DMS53 (cell line): Measurements from ENCODE around the gene GPHN.

Experiments
- DNase-seq: peaks from one replicate; lab custom pipeline; 2025; lab: John Stamatoyannopoulos, UW

GPHN gene

GRCh38 chr14:66507722-66508546 is at the start of gene GPHN:
TSS of gene GPHN (plus strand) at chr14:66508147.
- peak; percentile 98 for DNase-seq

GRCh38 chr14:66459603-66460002 is 48.3 kb upstream of the GPHN start:
- DNase-seq = no peak

GRCh38 chr14:66464261-66464660 is 43.7 kb upstream of the GPHN start:
- no peak for DNase-seq

- DNase-seq = no peak
These were observed 39.1 kb upstream of the GPHN start for GRCh38 chr14:66468778-66469367.

GRCh38 chr14:66471584-66471983 is 36.4 kb upstream of the GPHN start:
- no peak for DNase-seq

- no peak for DNase-seq
These were observed 35.7 kb upstream of the GPHN start for GRCh38 chr14:66472251-66472650.

- no peak for DNase-seq
These were observed 34.7 kb upstream of the GPHN start for GRCh38 chr14:66473223-66473622.

GRCh38 chr14:66476964-66477363 is 31.0 kb upstream of the GPHN start:
- DNase-seq = no peak

GRCh38 chr14:66477567-66477966 is 30.4 kb upstream of the GPHN start:
- no peak for DNase-seq

GRCh38 chr14:66482873-66483272 is 25.1 kb upstream of the GPHN start:
- no peak for DNase-seq

- DNase-seq = no peak
These were observed 24.6 kb upstream of the GPHN start for GRCh38 chr14:66483322-66483721.

GRCh38 chr14:66485029-66485428 is 22.9 kb upstream of the GPHN start:
- no peak for DNase-seq

- DNase-seq = no peak
These were observed 22.0 kb upstream of the GPHN start, which contains the start of gene CCDC196 for GRCh38 chr14:66485910-66486421. TSS of gene CCDC196 (plus strand) at chr14:66486371. CDS start at chr14:66486503, 132 bp downstream.

GRCh38 chr14:66487164-66487563 is 20.8 kb upstream of the GPHN start:
- DNase-seq = no peak

- no peak for DNase-seq
These were observed 17.5 kb upstream of the GPHN start for GRCh38 chr14:66490143-66491111.

- DNase-seq = no peak
These were observed 14.2 kb upstream of the GPHN start for GRCh38 chr14:66493750-66494149.

- DNase-seq = peak; percentile 77
These were observed 12.5 kb upstream of the GPHN start for GRCh38 chr14:66495218-66496098.

- DNase-seq = no peak
These were observed 11.6 kb upstream of the GPHN start for GRCh38 chr14:66496188-66496807.

GRCh38 chr14:66496911-66497310 is 11.0 kb upstream of the GPHN start:
- DNase-seq = no peak

GRCh38 chr14:66498311-66498710 is 9.6 kb upstream of the GPHN start:
- no peak for DNase-seq

GRCh38 chr14:66501592-66501991 is 6.4 kb upstream of the GPHN start:
- DNase-seq = no peak
